ENCODE measurements around the gene NPR1.

The NPR1 gene

DNA sequence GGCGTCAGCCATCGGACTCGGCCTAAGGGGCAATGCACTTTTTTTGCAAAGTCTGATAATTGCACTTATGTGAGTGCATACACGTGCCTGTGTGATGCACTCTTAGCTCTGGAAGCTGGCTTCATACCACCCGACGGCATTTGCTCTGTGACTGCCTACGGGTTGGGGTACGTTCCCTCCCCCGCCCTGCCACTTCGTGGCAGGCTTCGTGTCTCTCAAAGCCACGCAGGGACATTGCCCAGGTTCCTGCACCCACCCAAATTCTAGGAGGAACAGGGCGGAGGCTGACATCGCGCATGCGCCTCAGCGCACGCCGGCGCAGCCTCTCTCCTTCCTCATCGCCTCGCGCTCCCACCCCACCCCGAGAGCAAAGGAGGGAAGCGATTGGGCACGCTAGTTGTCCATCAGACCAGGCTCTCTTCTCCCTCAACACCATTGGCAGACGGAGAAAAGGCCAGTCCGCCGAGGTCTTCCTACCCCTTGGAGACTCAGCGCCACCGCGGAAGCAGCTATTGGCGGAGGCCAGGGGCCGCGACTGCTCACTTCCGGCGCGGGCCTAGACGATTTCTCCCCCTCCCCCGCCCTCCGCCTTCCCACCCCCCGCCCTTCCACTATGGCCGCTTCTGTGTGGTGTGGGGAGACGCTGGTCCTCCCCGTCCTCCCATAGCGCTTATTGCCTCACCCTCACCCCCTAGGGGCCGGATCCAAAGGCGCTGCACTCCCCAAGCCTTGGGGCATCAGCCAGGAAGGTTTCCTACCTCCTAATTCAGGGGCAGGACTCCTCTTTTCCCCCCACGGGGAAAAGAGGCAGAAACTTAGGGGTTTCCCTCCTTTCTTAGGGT is 49.2 kb downstream of the NPR1 start, which contains the start of gene INTS3:
INTS3 (plus strand) TSS at position 588 of the 842 bp plus-strand sequence. CDS start 585 bp downstream, outside the sequence.
- peak; percentile 100 for DNase-seq (ENCODE audit: low spot score)

- DNase-seq (ENCODE audit: low spot score): peak; percentile 68
Measured at GRCh38 chr1:153728305-153729066, 50.0 kb downstream of the NPR1 start.

- no peak for DNase-seq (ENCODE audit: low spot score)
Measured at GRCh38 chr1:153730468-153730988, 52.0 kb downstream of the NPR1 start.

- DNase-seq (ENCODE audit: low spot score): no peak
Measured at GRCh38 chr1:153733970-153734369, 55.5 kb downstream of the NPR1 start.

DNA sequence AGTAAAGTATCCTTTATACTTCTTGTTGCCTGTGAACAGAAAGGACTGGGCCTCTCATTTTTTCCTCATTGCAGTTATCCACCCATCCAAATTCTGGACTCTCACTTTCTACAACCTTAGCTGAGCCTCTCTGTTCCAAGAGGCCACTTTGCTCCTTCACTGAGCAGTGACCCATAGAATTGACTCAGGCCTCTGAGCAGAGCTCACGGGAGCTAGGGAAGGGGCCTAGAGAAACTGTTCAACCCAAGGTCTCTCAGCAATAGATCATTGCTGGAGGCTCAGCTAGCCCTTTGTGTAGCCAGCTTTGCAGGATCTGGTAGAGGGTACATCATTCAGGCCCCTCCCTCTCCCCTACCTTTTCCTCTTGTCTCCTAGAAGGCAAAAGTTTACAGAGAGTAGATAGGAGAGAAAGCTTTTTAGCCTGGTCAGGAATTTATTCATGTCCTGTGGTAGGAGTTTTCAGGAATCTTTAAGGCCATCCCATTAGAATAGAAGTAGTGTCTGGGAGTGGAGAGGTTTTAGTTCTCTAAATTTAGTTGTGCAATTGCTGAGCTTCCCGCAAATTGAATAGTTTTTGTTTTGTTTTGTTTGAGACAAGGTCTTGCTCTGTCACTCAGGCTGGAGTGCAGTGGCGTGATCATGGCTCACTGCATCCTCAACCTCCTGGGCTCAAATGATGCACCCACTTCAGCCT is 56.1 kb downstream of the NPR1 start:
- DNase-seq (ENCODE audit: low spot score): no peak

DNA sequence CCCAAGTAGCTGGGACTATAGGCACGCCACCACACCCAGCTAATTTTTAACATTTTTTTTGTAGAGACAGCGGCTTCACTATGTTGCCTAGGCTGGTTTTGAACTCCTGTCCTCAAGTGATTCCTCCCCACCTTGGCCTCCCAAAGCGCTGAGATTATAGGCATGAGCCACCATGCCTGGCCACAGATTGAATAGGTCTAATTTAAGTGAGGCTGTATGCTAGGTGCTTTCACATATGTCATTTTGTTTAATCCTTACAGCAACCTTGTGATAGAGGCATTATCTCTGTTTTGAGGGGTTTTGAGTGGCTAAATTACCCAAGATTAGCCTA is 56.6 kb downstream of the NPR1 start:
- DNase-seq (ENCODE audit: low spot score): no peak

DNA sequence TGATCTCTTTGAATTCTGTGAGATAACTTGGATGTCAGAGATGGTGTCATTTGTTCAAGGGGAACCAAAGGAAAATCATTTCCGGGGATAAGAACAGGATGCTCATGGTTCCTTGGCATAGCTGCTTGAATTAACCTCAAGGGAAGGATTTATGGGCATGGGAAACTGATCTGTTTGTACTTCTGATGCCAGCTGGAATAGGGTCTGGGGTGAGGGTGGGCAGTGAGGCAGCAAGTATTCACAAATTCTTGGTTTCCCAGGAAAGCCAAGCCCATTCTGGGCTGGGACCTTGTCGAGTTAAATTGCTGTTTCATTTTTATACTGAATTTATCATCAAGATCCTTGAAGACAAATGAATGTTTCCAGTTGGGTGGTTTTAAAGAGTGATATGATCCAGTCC is 63.5 kb downstream of the NPR1 start:
- DNase-seq (ENCODE audit: low spot score): no peak

DNA sequence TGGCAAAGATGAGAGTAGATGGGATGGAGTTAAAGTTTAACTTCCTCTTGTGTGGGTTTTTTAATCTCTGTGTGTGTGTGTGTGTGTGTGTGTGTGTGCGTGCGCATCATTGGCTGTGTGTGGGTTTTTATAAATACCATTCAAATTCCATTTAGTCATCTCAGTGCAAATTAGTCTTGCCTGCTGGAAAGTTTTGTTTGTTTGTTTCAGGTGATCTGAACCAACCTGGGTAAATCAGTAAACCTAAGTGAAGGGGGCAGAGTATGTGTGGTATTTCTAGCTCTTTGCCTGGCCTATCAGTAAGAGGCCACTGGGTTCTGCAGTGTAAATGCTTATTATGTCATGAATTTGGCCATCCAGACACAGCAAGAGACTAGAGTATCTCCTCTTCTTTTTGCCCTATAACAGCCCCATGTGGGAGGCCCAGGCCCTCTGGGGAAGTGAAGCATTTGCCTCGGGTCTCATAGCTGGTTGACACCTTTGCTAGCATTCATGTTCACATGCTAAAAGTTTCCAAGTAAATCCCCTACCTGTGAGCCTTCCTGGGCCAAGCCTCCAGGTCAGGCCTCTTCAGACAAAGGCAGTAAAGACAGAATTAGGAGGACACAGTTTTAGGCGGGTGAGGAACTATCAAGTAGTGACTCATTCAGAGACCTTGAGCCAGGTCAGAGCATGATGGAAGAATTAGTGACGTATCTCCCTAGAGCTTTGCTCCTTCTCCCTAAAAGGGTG is 64.1 kb downstream of the NPR1 start:
- DNase-seq (ENCODE audit: low spot score): no peak
